Erythroblast (primary cell): Measurements from ENCODE around the gene TSPO.

Experiments
- GATA1 ChIP-seq: IDR thresholded peaks from 2 replicates; pipeline ENCODE4 v1.6.1; 2011; ENCODE audit warnings: low read depth, mild to moderate bottlenecking, control low read depth, low read length, moderate library complexity
- POLR2A ChIP-seq: IDR thresholded peaks from 2 replicates; pipeline ENCODE4 v1.6.1; 2011; ENCODE audit warnings: mild to moderate bottlenecking, low read length

DNA sequence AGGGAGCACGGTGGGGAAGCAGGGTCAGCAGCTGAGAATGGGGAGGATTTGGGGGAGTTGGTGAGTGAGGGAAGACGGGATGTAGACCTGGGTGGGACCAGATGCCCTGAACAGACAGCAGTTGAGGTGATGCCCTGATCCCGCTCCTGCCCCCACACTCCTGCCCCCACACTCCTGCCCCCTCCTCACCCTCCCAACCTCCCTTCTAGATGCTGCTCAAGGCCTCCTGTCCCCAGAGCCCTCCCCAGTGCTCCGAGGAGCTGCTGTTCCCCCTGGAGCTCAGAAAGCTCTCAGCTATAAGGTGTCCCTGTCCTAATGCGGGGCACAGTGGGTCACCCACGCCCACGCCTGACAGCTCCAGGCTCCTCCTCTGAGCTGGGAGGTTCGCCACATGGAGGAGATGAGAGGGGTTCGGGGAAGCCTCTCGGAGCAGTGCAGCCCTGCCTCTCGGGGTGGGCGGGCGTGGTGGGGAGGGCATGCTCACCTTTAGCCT is 60.6 kb downstream of the TSPO start:
- no peak for TF ChIP-seq POLR2A
- TF ChIP-seq GATA1: no peak
